ENCODE results near the gene GPR162.
A peak's percentile ranks its signal among the peaks of the same experiment; 100 is the strongest.

GPR162 gene, protein sequence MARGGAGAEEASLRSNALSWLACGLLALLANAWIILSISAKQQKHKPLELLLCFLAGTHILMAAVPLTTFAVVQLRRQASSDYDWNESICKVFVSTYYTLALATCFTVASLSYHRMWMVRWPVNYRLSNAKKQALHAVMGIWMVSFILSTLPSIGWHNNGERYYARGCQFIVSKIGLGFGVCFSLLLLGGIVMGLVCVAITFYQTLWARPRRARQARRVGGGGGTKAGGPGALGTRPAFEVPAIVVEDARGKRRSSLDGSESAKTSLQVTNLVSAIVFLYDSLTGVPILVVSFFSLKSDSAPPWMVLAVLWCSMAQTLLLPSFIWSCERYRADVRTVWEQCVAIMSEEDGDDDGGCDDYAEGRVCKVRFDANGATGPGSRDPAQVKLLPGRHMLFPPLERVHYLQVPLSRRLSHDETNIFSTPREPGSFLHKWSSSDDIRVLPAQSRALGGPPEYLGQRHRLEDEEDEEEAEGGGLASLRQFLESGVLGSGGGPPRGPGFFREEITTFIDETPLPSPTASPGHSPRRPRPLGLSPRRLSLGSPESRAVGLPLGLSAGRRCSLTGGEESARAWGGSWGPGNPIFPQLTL

DNA sequence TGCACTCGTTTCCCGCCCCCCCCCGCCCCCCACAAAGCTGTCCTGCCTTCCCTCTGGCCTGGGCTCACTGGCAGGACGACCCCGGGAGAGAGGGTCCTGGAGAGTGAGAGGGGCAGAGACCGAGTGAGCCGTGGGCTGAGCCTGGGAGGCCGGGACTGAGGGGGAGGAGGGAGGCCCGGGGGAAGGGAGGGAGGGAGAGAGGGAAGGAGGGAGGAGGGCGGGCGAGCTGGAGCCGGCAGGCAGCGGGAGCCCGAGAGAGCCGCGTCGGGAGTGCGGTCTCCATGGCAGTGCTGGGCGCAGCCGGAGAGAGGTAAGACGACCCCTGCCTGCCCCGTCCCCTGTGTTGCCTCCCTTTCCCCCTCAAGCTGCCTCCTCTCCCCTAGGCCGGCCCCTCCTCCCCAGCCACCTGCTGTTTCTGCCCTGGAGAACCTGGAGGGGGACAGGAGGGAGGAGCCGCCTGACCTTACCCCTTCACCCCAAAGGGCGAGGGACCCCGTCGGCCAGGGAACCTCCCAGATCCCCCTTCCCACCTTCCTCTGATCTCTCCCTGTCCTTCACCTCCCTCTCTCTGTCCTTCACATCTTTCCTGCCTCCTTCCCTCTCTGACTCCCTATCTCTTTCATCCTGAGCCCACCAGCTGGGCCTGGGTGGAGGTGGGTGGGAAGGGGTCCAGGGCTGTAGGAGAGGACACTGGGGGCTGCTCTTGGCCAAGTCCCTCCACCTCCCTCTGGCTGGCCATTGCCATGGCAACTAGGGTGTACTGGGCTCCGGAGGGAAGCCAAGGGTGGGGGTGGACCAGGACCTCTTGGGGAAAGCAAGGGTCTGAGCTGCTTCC, at the start of gene GPR162:
TSS of gene GPR162 (plus strand) at position 231 of the 835 bp plus-strand sequence. CDS start 2,078 bp downstream, outside the sequence.
- DNase-seq, result peak; percentile 38

DNA sequence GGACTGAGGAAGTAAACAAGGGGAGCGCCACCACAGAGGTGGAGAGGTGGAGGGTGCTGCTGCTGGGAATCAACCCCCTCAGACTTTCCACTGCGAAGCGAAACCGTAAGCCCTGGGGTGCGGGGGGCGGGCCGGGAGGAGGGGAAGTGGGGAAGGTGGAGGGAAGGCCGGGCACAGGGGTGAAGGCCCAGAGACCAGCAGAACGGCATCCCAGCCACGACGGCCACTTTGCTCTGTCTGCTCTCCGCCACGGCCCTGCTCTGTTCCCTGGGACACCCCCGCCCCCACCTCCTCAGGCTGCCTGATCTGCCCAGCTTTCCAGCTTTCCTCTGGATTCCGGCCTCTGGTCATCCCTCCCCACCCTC, 49.3 kb upstream of the GPR162 start, which contains the start of gene LAG3:
TSS of gene LAG3 (plus strand) at position 190 of the 365 bp plus-strand sequence. CDS start 333 bp downstream, outside the sequence.
- DNase-seq, result no peak

DNA sequence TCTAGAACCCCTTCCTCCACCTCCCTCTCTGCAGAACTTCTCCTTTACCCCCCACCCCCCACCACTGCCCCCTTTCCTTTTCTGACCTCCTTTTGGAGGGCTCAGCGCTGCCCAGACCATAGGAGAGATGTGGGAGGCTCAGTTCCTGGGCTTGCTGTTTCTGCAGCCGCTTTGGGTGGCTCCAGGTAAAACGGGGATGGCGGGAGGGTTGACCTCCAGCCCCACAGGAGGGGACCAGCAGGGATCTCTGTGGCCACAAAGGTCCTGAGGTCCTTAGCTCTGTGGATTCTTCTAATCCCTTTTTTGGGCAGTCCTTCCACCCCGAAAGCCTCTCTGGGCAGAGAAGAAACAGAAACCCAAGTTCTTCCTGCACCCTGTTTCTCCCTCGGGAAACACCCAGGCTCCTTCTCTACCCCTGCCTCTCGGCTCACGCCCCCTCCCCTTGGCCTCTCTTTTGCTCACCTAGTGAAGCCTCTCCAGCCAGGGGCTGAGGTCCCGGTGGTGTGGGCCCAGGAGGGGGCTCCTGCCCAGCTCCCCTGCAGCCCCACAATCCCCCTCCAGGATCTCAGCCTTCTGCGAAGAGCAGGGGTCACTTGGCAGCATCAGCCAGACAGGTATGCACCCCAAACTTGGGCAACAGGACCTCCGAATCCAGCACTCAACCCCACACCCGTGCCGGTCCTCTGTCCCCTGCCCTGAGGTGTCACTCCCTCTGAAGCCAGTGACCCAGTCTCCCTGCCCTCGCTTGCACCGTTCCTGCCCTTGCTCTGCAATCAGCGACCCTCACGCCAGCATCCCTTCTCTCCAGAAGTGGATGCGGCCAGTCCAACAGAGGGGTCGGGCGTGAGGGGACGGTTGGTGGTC, 48.7 kb upstream of the GPR162 start:
- DNase-seq, result no peak

DNA sequence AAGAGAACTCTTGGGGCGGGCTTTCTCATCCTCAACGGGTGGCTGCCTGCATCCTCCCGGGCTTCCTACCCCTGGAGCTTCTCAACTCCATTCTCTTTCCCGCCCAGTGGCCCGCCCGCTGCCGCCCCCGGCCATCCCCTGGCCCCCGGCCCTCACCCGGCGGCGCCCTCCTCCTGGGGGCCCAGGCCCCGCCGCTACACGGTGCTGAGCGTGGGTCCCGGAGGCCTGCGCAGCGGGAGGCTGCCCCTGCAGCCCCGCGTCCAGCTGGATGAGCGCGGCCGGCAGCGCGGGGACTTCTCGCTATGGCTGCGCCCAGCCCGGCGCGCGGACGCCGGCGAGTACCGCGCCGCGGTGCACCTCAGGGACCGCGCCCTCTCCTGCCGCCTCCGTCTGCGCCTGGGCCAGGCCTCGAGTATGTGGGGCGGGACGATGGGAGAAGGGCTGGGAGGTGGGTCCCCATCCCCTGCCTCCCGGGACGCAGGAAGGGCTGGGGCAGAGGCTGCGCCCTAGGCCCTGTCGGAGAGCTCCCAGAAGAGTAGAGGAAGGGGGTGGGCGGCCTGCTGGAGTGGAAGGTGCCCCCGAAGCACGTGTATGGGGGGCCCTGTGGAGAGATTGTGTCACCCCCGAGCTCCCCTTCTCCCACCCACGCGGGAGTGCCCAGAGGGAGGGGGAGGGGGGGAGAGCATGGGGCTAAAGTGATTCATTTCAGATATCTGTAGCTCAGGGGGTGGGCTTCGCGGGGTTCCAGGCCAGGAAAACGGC, 47.9 kb upstream of the GPR162 start:
- DNase-seq, result no peak

DNA sequence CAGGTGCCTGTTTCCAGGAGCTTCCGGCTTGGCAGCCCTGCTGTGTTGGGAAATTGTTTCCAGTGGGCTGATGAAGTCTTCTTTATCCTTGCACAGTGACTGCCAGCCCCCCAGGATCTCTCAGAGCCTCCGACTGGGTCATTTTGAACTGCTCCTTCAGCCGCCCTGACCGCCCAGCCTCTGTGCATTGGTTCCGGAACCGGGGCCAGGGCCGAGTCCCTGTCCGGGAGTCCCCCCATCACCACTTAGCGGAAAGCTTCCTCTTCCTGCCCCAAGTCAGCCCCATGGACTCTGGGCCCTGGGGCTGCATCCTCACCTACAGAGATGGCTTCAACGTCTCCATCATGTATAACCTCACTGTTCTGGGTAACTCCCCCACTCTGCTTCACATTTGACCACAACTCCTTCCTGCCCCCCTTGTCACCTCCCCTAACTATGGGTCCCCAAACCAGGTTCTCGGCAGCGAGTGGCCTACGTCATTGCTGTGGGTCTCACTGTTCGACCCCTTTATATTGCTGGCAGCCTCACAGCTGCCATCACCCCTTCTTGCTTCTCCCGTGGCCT, 47.0 kb upstream of the GPR162 start:
- no peak for DNase-seq

DNA sequence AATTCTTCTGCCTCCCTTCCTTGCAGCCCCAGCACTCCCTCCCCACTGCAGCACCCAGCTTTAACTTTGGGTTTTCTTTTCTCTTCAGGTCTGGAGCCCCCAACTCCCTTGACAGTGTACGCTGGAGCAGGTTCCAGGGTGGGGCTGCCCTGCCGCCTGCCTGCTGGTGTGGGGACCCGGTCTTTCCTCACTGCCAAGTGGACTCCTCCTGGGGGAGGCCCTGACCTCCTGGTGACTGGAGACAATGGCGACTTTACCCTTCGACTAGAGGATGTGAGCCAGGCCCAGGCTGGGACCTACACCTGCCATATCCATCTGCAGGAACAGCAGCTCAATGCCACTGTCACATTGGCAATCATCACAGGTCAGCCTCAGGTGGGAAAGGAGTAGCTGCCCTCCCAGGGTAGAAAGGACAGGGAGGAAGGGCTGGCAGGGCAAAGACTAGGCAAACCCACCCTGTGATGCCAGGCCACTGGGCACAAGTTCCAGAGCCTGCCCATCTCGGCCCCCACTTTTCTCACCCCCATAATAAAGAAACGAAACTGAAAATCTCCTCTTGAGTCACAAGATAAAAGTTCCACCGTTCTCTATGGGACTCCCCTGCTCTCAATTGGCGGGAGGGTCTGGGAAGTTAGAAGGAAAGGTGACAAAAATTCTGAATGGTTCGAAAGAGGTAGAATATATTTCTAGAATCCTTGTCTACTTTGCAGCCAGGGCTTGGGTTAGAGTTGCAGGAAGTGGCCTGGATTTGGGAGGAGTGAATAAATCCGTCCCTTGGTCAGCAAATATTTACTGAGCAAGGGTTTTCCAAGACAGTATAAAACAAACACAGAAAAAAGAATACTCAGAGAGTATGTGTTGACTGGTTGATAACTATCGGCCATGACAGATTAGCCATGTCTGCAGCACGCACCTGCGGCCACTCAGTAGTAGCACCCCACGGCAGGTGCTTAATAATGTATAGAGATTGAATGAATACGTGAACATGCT, 46.1 kb upstream of the GPR162 start:
- DNase-seq, result no peak

DNA sequence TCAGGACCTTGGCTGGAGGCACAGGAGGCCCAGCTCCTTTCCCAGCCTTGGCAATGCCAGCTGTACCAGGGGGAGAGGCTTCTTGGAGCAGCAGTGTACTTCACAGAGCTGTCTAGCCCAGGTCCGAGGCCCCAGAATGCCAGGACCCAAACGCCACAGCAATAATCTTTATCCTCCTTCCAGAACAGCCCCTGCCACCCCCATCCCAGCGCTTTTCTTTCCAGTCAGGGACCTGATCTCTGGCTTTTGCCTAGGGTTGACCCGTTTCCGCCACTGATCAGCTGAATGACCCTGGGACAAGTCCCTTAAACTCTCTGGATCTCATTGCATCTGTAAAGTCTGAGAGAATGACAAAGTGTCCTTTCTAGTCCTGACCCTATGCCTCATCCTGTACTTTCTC, 44.2 kb upstream of the GPR162 start:
- DNase-seq, result no peak

DNA sequence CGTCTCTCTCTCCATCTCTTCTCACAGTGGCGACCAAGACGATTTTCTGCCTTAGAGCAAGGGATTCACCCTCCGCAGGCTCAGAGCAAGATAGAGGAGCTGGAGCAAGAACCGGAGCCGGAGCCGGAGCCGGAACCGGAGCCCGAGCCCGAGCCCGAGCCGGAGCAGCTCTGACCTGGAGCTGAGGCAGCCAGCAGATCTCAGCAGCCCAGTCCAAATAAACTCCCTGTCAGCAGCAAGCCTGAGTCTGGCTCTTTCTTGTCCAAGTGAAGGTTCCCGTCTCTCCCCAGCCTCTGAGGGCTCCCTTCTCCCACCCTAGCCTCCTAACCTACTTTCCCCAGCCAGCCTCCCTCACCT, 43.4 kb upstream of the GPR162 start:
- DNase-seq, result no peak

DNA sequence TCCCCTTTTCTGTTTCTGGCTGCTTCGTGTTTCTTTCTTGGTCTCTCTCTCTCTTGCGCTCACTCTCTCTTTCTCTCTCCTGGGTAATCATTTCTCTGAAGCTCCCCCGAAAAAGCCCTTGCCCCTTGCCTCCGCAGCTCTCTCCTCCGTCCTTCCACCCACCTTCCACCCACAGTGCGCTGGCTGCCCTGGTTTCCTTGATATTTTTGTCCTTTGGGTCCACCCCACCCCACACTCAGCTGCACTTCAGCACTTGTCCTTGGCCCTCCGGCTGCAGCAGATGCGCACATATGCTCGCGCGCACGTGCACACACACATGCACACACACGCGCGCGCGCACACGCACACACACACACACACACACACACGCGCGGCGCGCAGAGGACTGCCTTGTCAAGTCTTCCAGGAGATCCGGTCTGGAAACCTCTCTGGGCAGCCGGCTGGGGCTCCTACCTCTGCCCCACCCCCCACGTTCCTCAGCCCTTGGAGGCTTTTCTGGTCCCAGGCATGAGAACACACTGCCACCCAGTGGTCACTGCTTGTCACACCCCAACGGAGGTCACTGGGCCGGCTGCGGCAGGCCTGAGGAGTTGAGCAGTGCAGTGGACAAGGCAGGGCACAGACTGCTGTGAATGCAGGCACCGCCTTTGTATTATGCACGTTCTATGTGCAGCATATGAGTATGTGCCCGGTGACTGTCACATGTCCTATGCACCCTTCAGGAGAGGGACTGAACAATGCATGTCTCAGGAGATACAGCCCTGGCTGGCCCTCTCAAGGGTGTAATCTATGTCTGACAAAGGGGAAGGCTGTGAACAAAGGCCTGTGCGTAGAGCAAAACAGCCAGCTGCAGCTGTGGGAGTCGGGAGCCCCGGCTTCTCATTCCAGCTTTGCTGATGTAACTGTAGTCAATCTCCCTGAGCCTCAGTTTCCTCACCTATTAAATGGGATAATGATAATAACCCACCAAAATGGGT, 42.8 kb upstream of the GPR162 start:
- DNase-seq, result peak; percentile 97

DNA sequence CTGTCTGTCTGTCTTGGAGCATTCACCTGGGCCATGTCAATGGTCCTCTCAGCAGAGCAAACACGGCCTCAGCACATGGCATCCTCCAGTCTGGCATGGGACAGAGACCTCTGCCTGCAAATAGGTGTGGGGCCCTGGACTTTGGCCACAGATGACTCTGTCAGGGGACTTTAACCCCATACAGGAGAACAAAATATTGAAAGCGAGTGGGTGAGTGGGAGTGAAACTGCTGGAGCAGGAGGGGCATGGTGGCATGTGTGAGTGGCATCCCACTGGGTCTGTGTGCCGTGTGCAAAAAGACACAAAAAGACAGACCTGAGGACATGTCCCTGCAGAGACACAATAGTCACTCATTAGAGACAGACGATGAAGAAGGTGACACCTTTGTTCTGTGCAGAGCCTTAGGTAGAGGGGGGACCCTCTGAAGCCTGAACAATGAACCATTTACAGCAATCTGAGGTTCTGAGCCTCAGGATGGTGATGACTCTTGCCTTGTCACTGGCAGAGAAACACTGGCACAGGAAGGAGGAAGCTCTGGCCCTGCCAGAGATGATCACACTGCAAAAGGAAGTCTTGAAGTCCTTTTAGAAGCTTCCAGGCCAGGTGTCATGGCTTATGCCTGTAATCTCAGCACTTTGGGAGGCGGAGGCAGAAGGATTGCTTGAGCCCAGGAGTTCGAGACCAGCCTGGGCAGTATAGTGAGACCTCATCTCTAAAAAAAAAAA, 41.8 kb upstream of the GPR162 start:
- no peak for DNase-seq

DNA sequence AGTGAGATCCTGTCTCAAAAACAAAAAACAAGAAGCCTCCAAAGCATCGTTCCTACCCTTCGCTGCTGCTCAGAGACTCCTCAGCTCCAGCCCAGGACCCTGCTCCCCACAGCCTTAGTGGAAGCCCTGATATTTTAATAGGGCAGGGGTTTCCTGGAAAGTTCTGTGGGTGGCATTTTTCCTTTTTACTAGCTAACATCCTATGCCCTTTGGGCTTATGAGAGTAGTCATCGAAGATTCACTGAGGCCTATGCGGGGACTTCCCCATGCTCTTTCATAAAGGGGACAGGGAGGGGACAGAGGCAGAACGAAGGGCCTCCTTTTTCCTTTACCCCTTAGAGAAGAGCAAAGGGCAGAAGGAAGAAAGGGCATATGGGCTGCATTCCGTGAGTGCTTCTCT, 41.0 kb upstream of the GPR162 start:
- DNase-seq, result no peak

DNA sequence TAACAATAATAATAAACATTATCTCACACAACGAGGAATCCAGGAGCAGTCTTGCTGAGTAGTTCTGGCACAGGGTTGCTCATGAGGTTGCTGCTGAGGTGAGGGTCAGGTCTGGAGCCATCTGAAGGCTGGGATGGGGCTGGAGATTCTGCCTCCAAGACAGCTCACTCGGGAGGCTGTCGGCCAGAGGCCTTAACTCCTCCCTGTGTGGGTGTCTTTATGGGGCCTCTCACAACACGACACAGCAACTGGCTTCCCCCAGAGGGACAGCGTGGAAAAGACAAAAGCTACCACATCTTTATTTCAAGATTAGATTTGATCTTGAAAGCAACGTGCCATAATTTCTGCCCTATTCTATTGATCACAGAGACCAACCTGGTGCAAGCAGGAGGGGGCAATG, 39.5 kb upstream of the GPR162 start:
- no peak for DNase-seq

DNA sequence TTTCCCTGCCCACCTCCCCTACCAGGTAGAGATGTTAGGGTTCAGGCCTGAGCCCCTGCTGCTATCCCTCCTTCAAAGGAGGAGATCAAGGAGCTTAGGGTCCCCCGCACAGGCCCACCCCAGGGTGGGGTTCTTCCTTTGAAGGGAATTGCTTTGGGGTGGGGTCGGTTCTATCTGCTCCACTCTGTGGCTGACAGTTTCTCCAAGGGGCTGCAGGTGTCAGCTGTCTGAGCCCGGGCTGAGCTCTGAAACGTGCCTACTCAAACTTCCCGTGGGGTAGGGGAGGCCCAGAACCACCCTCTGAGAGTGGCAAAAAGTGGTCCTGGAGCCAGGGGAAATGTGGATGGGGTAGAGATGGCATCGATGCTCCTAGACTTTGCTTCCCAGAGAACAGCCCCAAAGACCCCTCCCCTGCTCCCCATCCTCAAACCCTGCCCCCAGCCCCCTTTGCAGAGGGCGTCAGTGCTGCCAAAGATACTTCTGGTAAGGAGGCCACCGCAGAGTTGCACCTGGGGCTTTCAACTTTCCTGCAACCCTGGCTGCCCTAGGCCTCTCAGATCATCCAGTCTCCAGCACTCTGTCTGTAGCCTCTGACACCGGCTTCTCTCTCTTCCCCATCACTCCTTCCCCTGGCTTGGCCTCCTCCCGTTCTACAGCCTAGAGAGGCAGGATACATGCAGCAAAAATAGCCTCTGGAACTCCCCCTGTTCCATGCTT, 38.6 kb upstream of the GPR162 start:
- DNase-seq, result no peak

DNA sequence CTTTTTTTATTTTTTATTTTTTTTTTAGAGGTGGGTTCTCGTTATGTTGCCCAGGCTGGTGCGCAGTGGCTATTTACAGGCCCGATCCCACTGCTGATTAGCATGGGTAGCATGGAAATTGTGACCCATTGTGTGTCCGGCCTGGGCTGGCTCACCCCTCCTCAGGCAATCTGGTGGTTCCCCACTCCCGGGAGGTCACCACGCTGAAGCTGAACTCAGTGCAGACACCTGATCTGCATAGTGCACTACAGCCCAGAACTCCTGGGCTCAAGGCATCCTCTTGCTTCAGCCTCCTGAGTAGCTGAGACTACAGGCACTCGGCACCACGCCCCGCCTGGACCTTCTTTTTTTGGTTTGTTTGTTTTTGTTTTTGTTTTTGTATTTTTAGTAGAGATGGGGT, 37.8 kb upstream of the GPR162 start:
- DNase-seq, result no peak

DNA sequence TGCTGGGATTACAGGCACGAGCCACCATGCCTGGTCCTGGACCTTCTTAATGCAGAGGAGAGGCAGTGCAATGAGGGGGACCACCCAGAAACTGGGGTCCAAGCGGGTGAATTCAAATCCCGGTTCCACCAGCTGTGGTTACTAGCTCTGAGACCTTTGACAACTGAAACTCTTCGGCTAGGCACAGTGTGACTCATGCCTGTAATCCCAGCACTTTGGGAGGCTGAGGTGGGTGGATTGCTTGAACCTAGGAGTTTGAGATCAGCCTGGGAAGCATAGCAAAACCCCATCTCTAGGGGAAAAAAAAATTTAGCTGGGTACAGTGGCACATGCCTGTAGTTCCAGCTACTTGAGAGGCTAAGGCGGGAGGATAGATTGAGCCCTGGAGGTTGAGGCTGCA, 37.3 kb upstream of the GPR162 start:
- no peak for DNase-seq

DNA sequence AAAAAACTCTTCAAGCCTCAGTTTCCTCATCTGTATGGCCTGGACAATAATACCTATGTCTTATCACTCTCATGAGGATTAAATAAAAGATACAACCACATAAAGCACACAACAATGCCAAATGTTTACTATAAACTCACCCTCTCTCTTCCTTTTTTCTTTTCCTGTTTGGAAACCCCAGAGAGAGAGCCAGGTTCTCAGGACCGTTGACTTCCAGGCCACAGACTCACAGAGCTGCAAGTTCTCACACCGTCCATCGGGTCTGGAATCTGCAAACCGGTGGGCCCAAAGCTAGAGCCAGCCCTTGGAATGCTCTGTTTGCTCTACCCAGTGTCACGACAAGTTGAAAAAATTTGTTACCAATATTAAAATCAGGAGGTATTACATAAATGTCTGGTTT, 36.9 kb upstream of the GPR162 start:
- no peak for DNase-seq

DNA sequence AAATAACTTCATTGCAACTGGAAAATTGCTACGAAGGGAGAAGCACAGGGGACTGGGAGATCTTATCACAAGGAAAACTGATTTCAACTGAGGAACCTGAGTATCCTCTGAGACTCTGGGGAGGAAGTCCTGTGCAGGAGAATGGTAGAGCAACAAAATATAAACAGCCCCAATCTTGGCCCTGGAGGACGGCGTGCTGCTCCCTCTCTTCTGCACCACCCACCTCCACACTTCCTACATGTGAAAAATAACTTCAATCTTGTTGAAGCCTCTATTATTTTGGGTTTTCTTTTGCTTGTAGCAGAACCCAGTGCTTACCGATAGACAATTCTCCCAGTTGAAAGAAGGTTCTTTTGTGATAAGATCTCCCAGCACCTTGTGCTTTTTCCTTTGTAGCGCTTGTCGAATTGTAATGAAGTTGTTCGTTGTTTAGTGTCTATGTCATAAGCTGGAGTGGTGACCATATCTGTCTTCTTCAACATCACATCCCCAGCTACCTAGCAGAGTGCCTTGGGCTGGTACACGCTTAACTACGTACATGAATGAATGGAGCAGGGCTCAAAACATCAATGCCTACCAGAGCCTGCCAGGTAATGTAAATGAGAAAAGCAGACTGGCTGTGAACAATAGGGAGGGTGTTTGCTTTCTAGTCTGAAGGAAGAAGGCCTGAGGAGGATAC, 35.1 kb upstream of the GPR162 start:
- no peak for DNase-seq

Data from hematopoietic multipotent progenitor cell treated with erythropoietin and hydrocortisone succinate and interleukin-3 and kit ligand, for 6 days (in vitro differentiated cells).